ENCODE measurements around the gene GRXCR1.

DNA sequence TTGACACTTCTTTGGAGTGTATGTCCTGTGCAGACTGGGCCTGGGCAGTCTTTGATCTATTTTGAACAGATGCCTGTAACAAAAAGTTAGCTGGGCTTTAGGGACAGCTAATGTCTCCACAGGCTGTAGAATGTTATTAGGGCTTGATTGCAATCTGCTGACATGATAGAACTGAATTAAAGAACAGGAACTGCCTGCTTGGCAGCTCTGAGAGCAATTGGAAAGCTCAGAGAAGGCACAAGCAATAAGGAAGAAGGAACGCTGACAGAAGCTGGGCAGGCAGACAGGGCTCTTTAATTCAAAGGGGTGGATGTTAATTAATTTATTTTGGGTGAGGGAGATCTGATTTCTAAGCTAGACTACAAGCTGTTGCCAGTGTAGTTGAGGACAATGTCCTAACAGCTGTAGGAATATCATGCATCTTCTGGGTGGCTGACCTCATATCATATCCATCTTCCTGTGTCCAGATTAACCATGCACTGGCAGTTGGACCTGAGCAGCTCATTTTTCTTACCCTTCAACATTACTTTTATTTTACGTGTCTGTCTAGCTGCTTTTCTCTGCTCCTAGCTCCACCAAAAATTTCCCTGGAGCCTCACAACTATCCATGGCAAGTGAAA, 20.7 kb upstream of the GRXCR1 start:
- TF ChIP-seq, protein P1, sequence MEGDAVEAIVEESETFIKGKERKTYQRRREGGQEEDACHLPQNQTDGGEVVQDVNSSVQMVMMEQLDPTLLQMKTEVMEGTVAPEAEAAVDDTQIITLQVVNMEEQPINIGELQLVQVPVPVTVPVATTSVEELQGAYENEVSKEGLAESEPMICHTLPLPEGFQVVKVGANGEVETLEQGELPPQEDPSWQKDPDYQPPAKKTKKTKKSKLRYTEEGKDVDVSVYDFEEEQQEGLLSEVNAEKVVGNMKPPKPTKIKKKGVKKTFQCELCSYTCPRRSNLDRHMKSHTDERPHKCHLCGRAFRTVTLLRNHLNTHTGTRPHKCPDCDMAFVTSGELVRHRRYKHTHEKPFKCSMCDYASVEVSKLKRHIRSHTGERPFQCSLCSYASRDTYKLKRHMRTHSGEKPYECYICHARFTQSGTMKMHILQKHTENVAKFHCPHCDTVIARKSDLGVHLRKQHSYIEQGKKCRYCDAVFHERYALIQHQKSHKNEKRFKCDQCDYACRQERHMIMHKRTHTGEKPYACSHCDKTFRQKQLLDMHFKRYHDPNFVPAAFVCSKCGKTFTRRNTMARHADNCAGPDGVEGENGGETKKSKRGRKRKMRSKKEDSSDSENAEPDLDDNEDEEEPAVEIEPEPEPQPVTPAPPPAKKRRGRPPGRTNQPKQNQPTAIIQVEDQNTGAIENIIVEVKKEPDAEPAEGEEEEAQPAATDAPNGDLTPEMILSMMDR (conservative IDR thresholded peaks at IDR 0.05 in 1 of 2, IDR thresholded peaks at IDR 0.05 in 1 of 2; ENCODE audit: extremely low read depth in 1 of 2, insufficient read depth in 1 of 2, low read depth in 1 of 2, low read length in 2 of 2): no peak
- no peak for TF ChIP-seq EZH2 (IDR thresholded peaks at IDR 0.05; ENCODE audit: borderline replicate concordance, low read length)
